Lower leg skin (tissue), 3 donors: ENCODE data around the gene FOSL1.

Experiments used
- CTCF ChIP-seq, 3 donors: fragments of 450-650 bp; IDR thresholded peaks; one replicate each; pipeline ENCODE4 v1.5.1; 2016; ENCODE audit warnings: antibody characterized with exemption in 3 of 3, mild to moderate bottlenecking in 3 of 3, moderate library complexity in 2 of 3
- POLR2A ChIP-seq, 2 donors: fragments of 450-650 bp; IDR thresholded peaks; one replicate each; pipeline ENCODE4 v1.6.1; 2016 to 2017; ENCODE audit warnings: antibody characterized with exemption in 2 of 2, mild to moderate bottlenecking in 1 of 2, moderate library complexity in 1 of 2

GRCh38 chr11:65888163-65888814, 11.9 kb downstream of the FOSL1 start, which contains the start of gene FIBP:
- TF ChIP-seq POLR2A (IDR thresholded peaks at IDR 0.05) (no peak), CTCF (IDR thresholded peaks at IDR 0.05) (peak in 2 of 3 donors; percentile 24 to 71)
